Measurements from ENCODE around the gene SPINK5.

The SPINK5 gene

DNA sequence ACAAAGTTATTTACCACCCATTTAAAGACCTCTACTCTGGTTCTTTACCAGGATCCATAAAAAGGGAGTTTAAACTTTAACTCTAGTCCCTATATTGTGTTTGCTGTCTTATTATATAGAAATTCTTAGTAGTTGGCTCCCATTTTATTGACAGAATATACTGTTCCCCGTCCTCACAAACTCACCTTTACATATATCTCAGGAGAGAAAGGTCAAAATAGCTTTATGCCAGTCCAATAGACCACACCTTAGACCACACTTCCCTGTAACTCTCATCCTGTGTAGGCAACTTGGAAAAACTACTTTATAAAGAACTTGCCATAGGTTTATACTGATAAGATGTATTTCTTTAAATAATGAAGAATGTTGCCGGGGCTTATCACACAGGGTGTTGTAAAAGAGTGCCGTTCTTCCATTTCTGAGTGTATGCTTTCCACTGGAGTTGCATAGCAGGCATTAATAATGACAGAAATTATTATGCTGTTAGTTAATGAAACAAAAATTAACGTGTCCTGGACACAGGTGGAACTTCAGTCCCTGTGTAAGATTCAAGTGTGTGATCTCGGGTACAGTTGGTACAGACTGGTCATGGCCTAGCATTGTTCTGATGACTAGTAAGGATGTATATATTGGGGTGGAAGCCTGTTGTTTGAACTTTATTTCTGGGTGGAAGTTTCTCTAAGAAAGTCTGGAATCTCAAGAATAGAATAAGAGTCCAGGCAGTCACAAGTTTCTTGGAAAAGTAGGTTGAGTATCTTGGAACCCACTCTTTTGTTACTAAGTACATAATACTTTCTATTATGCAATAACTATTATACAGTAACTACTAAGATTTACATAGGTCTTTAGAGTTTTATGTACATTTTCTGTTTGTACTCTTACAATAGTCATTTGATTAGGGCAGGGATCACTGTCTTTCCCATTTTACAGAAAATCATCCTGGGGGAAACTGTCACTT, 71.6 kb downstream of the SPINK5 start:
- H3K4me3 ChIP-seq (ENCODE audit: low read depth, low read length): no peak overlapping the region
- DNase-seq (ENCODE audit: low read depth): no peak
- TF ChIP-seq, protein P1, sequence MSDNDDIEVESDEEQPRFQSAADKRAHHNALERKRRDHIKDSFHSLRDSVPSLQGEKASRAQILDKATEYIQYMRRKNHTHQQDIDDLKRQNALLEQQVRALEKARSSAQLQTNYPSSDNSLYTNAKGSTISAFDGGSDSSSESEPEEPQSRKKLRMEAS (IDR thresholded peaks at IDR 0.05; ENCODE audit: low read depth, low read length): no peak
- no peak for TF ChIP-seq MYC (IDR thresholded peaks at IDR 0.05; ENCODE audit: low read depth, low read length)
- TF ChIP-seq, protein P2, sequence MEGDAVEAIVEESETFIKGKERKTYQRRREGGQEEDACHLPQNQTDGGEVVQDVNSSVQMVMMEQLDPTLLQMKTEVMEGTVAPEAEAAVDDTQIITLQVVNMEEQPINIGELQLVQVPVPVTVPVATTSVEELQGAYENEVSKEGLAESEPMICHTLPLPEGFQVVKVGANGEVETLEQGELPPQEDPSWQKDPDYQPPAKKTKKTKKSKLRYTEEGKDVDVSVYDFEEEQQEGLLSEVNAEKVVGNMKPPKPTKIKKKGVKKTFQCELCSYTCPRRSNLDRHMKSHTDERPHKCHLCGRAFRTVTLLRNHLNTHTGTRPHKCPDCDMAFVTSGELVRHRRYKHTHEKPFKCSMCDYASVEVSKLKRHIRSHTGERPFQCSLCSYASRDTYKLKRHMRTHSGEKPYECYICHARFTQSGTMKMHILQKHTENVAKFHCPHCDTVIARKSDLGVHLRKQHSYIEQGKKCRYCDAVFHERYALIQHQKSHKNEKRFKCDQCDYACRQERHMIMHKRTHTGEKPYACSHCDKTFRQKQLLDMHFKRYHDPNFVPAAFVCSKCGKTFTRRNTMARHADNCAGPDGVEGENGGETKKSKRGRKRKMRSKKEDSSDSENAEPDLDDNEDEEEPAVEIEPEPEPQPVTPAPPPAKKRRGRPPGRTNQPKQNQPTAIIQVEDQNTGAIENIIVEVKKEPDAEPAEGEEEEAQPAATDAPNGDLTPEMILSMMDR (IDR thresholded peaks at IDR 0.05; ENCODE audit: low read depth, low read length): no peak
- no peak for TF ChIP-seq POLR2A (IDR thresholded peaks at IDR 0.05; ENCODE audit: extremely low read depth, insufficient read length)

DNA sequence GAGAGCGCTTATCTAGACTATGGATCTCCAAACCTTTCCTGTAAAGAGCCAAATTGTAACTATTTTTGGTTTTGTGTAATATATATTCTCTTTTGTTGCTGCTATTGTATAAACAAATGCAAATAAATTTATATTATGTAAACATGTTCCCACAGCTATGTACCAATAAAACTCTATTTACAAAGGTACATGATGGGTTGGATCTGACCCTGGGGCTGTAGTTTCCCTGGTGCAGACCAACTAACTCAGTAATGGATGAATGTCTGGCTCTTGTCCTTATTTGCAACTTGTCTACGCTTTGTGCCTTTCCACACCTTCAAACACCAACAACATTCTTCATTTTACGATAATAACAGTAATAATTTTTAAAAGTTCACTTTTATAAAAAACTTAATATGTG, 77.1 kb downstream of the SPINK5 start:
- DNase-seq (ENCODE audit: low read depth): no peak
- TF ChIP-seq, protein P1 (IDR thresholded peaks at IDR 0.05; ENCODE audit: low read depth, low read length): no peak
- no peak for TF ChIP-seq MYC (IDR thresholded peaks at IDR 0.05; ENCODE audit: low read depth, low read length)
- H3K4me3 ChIP-seq (ENCODE audit: low read depth, low read length): no peak overlapping the region

DNA sequence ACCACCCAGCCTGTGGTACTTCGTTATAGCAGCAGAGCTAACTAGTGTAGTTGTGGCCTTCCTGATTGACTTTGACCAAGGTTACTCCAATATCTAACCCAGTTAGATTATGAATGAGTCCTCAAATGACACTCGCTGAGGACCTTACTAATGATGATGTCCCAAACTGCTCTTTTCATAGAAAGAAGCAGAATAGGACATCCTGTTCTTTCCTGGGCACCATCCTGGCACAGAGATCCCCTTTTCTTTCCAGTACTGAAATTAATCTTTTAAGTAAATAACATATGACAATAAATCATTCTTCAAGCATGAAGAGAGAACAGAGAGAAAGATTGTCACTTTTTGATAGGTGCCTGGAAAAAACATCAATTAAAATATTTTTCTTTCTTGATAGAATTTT, 77.9 kb downstream of the SPINK5 start:
- TF ChIP-seq, protein P2 (IDR thresholded peaks at IDR 0.05; ENCODE audit: low read depth, low read length): no peak
- TF ChIP-seq, protein P1 (IDR thresholded peaks at IDR 0.05; ENCODE audit: low read depth, low read length): no peak
- no peak overlapping the region for H3K4me3 ChIP-seq (ENCODE audit: low read depth, low read length)
- DNase-seq (ENCODE audit: low read depth): no peak

DNA sequence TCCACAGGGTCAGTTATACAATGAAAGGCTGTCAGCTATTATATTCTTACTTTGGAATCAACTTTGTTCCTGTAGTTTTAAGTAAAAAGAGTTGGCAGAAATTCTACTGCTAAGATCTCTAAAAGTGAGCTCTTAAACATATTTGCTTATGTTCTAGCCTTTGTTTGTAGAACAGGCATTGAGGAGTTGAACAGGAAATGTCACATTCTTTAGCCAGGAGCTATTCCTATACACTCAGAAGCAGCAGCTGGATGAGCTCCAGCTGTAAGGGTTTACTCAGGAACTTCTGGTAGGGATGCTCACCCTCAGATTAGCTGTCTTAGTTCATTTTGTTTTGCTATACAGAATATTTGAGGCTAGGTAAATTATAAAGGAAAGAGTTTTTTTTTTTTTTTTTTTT, 82.1 kb downstream of the SPINK5 start:
- TF ChIP-seq, protein P2 (IDR thresholded peaks at IDR 0.05; ENCODE audit: low read depth, low read length): no peak
- TF ChIP-seq MYC (IDR thresholded peaks at IDR 0.05; ENCODE audit: low read depth, low read length): no peak
- no peak for TF ChIP-seq POLR2A (IDR thresholded peaks at IDR 0.05; ENCODE audit: extremely low read depth, insufficient read length)
- TF ChIP-seq, protein P1 (IDR thresholded peaks at IDR 0.05; ENCODE audit: low read depth, low read length): no peak
- no peak for DNase-seq (ENCODE audit: low read depth)
- no peak overlapping the region for H3K4me3 ChIP-seq (ENCODE audit: low read depth, low read length)

DNA sequence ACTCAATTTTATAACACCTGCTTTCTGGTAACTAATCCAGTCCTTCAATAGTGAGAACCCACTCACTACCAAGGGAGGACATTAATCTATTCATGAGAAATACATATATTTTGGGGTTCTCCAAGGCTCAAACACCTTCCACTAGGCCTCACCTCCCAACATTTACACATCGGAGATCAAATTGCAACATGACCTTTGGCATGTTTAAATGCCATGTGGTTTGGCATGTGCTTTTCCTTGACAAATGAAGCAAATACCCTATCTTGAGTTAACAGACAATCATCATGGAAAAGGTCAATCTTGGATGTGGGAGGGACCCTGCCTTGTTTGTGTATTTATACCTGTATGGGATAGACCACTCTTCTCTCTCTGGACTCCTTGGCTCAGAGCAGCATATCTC, 82.7 kb downstream of the SPINK5 start:
- no peak overlapping the region for H3K4me3 ChIP-seq (ENCODE audit: low read depth, low read length)
- TF ChIP-seq POLR2A (IDR thresholded peaks at IDR 0.05; ENCODE audit: extremely low read depth, insufficient read length): no peak
- TF ChIP-seq, protein P1 (IDR thresholded peaks at IDR 0.05; ENCODE audit: low read depth, low read length): peak; percentile 10; the same call in 1 of the 2 replicates
- no peak for DNase-seq (ENCODE audit: low read depth)

DNA sequence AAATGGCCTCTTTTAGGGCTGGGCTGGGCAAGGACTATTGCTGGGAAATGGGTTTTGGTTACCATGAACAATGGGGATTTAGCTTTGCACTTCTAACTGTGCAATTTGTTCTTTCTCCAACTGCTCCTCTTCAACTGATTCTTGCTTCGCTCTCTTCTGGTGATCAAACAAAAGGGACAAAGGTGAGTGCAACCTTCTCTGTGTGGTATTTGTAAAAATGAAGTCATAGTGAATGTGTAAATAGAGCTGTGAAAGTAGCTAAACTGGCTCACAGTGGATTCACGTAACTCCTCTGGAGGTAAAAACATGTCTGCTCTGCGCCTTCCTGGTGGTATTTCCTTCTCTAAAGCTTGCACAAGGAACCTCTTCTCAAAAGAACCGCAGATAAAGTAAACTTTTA, 83.6 kb downstream of the SPINK5 start:
- no peak for DNase-seq (ENCODE audit: low read depth)
- no peak overlapping the region for H3K4me3 ChIP-seq (ENCODE audit: low read depth, low read length)
- TF ChIP-seq, protein P1 (IDR thresholded peaks at IDR 0.05; ENCODE audit: low read depth, low read length): no peak
- TF ChIP-seq, protein P2 (IDR thresholded peaks at IDR 0.05; ENCODE audit: low read depth, low read length): no peak
- TF ChIP-seq MYC (IDR thresholded peaks at IDR 0.05; ENCODE audit: low read depth, low read length): no peak
- TF ChIP-seq POLR2A (IDR thresholded peaks at IDR 0.05; ENCODE audit: extremely low read depth, insufficient read length): no peak
